Measurements from ENCODE around the gene OAF.

OAF gene

DNA sequence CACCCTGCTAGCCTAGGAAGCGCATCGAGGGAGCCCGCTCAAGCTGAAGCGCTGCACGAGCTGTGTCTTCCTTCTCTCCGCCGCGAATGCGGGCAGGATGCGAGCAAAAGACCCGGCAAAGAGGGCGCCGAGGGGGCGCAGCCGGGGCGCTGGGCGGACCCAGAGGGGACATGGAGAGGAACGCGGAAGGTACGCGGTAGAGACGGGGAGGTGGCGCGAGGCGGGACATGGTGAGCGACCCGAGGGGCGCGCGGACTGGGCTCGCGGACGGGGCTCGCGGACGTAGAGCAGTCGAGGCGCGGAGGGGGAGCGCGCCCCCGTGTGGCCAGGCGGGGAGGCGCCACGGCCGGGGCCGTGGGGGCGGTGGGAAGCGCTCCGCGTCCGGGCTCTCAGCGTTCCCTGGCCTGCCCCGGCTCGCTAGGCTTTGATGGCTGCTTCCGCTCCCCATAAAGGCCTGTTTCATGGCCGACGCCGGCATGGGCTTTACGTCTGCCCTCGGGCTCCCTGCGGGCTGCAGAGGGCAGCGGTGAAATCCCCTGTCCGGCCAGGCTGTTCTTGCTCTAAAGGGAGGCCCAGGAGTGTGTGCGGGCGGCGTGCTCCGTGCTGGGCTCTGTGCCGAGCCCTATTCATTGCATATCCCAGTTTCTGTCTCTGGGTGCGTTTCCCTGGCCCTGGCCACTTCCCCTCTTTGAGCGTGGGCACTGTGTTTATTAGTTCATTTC is 41.7 kb upstream of the OAF start:
- H3K27ac ChIP-seq (replicated peaks), result no peak overlapping the region
- peaks cover 14% of the 10 kb centered on the region for H3K27me3 ChIP-seq (ENCODE audit: insufficient read depth, poor library complexity, severe bottlenecking)
- DNase-seq (ENCODE audit: low read depth in 1 of 2, low spot score in 1 of 2), result peak; percentile 29 to 45
- TF ChIP-seq SPI1 (IDR thresholded peaks at IDR 0.05; ENCODE audit: borderline replicate concordance, low read depth) (peak; percentile 74; the same call in 1 of the 2 replicates), POLR2AphosphoS5 (IDR thresholded peaks at IDR 0.05; ENCODE audit: low read depth) (no peak), GABPA (IDR thresholded peaks at IDR 0.05; ENCODE audit: low read depth) (no peak)
- TF ChIP-seq, protein P1, sequence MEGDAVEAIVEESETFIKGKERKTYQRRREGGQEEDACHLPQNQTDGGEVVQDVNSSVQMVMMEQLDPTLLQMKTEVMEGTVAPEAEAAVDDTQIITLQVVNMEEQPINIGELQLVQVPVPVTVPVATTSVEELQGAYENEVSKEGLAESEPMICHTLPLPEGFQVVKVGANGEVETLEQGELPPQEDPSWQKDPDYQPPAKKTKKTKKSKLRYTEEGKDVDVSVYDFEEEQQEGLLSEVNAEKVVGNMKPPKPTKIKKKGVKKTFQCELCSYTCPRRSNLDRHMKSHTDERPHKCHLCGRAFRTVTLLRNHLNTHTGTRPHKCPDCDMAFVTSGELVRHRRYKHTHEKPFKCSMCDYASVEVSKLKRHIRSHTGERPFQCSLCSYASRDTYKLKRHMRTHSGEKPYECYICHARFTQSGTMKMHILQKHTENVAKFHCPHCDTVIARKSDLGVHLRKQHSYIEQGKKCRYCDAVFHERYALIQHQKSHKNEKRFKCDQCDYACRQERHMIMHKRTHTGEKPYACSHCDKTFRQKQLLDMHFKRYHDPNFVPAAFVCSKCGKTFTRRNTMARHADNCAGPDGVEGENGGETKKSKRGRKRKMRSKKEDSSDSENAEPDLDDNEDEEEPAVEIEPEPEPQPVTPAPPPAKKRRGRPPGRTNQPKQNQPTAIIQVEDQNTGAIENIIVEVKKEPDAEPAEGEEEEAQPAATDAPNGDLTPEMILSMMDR (IDR thresholded peaks at IDR 0.05; ENCODE audit: insufficient read depth, low read length), result peak; percentile 65
- peak overlapping the region; percentile 42 for H3K4me3 ChIP-seq (replicated peaks; ENCODE audit: insufficient read depth, low read length)

DNA sequence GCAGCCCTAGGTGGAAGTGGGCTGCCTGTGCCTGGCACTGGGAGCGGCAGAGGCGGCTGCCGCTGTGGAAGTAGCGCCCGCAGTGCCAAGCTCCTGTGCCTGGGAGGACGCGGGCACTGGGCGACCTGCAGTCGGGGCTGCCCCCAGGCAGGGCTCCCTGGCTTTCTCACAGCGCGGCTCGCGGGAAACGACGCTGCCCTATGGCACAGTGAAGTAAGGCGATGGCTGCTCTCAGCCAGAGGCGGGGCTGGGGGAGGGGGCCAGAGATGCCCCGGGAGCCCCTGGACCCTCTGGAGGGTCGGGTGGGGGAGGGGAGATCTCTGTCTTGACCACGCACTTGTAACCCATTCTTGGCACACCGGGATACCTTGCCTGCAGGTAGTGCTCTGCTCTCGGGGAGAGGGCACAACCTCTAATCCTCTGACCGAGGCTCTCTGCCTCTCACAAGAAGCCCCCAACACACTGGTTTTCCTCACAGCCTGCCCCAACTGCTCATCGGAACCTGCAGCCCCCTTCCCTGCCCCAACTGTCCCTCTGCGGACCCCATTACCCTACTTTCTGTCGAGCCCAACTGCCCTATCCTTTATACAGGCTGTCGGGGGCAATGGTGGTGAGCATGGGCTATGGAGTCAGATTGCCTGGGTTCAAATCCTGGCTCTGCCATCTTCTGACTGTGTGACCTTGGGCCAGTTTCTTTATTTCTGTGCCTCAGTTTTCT is 40.7 kb upstream of the OAF start:
- TF ChIP-seq GABPA (IDR thresholded peaks at IDR 0.05; ENCODE audit: low read depth) (no peak), SPI1 (IDR thresholded peaks at IDR 0.05; ENCODE audit: borderline replicate concordance, low read depth) (no peak), POLR2AphosphoS5 (IDR thresholded peaks at IDR 0.05; ENCODE audit: low read depth) (no peak)
- TF ChIP-seq, protein P2, sequence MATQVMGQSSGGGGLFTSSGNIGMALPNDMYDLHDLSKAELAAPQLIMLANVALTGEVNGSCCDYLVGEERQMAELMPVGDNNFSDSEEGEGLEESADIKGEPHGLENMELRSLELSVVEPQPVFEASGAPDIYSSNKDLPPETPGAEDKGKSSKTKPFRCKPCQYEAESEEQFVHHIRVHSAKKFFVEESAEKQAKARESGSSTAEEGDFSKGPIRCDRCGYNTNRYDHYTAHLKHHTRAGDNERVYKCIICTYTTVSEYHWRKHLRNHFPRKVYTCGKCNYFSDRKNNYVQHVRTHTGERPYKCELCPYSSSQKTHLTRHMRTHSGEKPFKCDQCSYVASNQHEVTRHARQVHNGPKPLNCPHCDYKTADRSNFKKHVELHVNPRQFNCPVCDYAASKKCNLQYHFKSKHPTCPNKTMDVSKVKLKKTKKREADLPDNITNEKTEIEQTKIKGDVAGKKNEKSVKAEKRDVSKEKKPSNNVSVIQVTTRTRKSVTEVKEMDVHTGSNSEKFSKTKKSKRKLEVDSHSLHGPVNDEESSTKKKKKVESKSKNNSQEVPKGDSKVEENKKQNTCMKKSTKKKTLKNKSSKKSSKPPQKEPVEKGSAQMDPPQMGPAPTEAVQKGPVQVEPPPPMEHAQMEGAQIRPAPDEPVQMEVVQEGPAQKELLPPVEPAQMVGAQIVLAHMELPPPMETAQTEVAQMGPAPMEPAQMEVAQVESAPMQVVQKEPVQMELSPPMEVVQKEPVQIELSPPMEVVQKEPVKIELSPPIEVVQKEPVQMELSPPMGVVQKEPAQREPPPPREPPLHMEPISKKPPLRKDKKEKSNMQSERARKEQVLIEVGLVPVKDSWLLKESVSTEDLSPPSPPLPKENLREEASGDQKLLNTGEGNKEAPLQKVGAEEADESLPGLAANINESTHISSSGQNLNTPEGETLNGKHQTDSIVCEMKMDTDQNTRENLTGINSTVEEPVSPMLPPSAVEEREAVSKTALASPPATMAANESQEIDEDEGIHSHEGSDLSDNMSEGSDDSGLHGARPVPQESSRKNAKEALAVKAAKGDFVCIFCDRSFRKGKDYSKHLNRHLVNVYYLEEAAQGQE (IDR thresholded peaks at IDR 0.05; ENCODE audit: insufficient replicate concordance, low read depth), result no peak
- TF ChIP-seq, protein P1 (IDR thresholded peaks at IDR 0.05; ENCODE audit: insufficient read depth, low read length), result no peak
- Histone ChIP-seq H3K27ac (replicated peaks) (no peak overlapping the region), H3K27me3 (ENCODE audit: insufficient read depth, poor library complexity, severe bottlenecking) (peaks cover 12% of the 10 kb centered on the region), H3K4me3 (replicated peaks; ENCODE audit: insufficient read depth, low read length) (no peak overlapping the region)
- no peak for DNase-seq (ENCODE audit: low read depth in 1 of 2, low spot score in 1 of 2)

DNA sequence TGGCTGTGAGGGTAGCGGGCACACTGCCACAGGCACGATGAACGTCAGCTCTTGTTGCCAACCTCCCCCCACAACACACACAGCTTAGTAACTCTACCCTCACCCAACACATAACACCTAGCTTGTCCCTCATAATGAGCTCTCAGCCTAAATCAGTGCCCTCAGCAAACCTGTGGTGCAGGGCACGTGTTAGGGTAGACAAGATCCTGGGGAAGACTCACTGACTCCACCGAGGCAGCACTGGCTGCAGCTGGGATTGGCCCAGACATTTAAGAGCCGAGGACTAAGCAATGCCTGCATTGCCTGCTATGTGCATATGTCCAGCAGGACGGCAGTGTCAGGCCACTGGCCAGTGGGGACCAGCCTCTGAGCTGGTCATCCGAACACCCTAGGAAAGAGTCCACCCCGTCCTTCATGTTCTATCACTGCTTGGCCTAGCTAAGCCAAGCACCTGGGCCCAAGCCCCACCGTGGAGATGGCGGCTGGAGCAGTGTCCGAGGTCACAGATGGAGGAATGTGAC is 40.0 kb upstream of the OAF start:
- Histone ChIP-seq H3K27ac (replicated peaks) (no peak overlapping the region), H3K27me3 (ENCODE audit: insufficient read depth, poor library complexity, severe bottlenecking) (peaks cover 12% of the 10 kb centered on the region), H3K4me3 (replicated peaks; ENCODE audit: insufficient read depth, low read length) (no peak overlapping the region)
- no peak for DNase-seq (ENCODE audit: low read depth in 1 of 2, low spot score in 1 of 2)
- TF ChIP-seq, protein P2 (IDR thresholded peaks at IDR 0.05; ENCODE audit: insufficient replicate concordance, low read depth), result no peak
- no peak for TF ChIP-seq POLR2AphosphoS5 (IDR thresholded peaks at IDR 0.05; ENCODE audit: low read depth)
- TF ChIP-seq, protein P1 (IDR thresholded peaks at IDR 0.05; ENCODE audit: insufficient read depth, low read length), result no peak
- no peak for TF ChIP-seq SPI1 (IDR thresholded peaks at IDR 0.05; ENCODE audit: borderline replicate concordance, low read depth)
- no peak for TF ChIP-seq GABPA (IDR thresholded peaks at IDR 0.05; ENCODE audit: low read depth)
